NOMO-1 treated with dmso at 0.1 percent for 144 hours (cell line): Measurements from ENCODE around the gene SPANXN5.
"Not testable (repeated sequence)": the region's sequence is repeated elsewhere in the genome, so short reads cannot be mapped to it uniquely, and the experiment has no call there.

Experiments used
- DNase-seq: peaks from one replicate; lab custom pipeline; 2025; ENCODE audit not compliant: unreplicated experiment; lab: John Stamatoyannopoulos, UW

The SPANXN5 gene, protein sequence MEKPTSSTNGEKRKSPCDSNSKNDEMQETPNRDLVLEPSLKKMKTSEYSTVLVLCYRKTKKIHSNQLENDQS

DNA sequence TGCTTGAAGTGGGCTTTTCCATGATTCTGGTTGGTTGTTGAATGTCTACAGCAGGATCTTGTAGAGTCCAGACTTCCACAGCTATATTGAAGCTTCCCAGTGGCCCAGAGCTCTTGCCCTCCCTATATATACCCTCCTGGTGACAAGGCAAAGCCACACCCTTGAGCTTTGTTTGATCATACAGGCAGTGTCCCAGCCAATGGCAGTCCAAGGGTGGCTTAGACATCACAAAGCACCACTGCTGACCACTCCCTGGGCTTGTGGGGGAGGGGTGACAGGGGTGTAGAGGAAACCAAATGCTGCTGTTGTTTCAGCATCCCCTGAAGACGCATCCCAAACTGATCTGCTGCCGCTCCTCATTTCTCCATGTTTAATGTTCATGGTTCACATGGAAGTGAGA is at the start of gene SPANXN5:
SPANXN5 (minus strand) TSS at position 101 of the 400 bp plus-strand sequence; CDS start at position 22, 79 bp downstream.
- DNase-seq, result not testable (repeated sequence)

DNA sequence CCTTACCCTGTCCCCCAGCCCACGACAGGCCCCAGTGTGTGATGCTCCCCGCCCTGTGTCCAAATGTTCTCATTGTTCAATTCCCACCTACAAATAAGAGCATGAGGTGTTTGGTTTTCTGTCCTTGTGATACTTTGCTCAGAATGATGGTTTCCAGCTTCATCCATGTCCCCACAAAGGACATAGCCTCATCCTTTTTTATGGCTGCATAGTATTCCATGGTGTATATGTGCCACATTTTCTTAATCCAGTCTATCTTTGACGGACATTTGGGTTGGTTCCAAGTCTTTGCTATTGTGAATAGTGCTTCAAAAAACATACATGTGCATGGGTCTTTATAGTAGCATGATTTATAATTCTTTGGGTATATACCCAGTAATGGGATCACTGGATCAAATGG is 46.4 kb upstream of the SPANXN5 start:
- DNase-seq, result not testable (repeated sequence)

DNA sequence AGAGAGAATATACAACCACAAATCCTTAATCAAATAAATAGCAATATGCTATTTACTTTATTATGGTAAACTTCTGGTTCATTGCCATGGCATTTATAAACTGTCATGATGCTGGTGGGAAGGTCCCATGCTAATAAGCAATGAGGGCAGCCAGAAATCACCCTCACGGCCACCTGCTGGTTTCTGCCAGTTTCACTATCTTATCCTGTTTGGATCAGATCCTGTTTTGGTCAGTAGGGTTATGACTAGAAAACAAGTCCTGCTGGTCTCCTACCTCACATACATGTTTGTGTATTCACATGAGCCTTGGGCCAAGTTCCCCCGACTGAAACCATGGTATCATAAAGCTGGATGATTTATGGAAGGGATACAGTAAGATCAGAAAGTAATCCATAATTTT is 41.9 kb upstream of the SPANXN5 start:
- DNase-seq, result no peak

DNA sequence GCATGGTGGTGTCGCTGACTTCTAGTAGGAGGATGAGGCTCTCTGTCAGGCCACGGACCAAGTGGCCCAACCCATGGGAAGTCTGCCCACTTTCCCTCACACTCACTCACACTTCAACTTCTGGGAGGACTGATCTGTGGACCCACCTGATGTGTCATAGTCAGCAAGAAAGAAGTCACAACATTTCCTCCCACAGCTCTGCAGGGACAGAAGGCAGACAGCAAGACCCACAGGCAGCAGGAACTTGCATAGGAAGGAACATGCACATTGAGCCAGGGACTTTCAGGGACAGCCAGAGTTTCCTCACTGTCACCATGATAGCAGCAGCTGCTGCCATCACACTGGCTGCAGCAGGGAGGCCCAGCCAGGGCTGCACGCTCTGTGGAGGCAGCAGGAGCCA is 33.3 kb upstream of the SPANXN5 start:
- no peak for DNase-seq

DNA sequence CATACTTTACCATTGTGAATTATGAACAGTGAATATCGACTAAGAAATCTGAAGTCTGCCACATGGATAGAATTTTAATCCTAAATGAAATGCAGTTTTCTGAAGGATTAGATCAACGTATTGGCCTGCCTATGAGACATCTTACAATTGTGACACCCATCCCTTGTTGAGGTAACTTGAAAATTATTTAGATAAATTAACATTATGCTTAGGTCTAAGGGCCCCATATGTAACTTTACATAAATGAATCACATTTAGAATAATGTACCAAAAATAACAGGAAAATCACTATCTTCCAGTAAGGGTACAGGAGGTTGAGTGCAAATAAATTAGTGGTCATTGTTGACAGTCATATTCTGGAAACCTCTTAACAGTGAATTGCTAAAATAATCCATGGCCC is 27.4 kb upstream of the SPANXN5 start:
- no peak for DNase-seq

DNA sequence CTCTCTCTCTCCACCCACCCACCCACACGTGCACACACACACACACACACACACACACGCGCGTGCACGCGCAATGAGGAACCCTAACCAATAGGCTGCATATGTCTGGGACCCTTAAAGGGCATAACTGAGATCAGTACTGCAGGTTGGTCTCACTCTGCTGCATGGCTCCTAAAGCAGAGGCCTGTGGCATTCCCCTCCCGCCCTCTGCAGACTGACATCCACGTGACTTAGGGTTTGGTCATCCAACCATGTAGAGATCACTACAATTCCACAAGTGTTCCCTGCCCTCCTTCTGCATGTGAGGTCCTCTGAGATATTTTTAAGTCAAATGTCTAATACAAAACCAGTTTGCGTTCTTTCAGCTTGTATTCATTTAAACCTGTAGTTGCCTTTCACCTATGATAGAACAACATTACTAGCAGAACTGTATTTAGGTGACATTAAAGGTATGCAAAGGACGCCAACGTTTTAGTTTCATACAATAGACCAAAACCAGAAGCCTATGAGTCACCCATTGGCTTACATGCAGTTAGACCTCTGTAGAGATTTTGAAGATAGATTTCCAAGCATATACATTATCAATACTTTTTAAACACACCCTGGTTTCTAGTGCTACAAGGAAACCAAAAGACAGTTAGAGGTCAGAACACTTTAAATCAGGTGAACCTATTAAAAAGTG is 24.0 kb upstream of the SPANXN5 start:
- no peak for DNase-seq

DNA sequence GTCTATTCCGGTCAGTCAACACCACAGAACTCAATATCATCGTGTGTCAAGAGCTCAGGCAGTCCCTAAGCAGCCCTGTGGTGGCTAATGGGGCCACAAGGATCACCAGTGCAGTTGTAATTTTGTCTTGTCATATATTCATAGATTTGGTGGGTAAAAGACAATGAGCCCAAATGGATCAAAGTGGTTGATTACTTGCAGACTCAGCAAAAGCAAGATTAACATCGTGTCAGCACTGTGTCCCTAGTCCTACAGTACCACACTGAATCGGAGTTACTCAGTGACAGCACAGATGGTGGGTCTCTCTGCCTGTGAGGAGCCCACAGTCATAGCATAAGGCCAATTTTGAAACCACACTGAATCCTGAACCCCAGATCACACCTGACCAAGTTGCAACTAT is 22.6 kb upstream of the SPANXN5 start:
- no peak for DNase-seq

DNA sequence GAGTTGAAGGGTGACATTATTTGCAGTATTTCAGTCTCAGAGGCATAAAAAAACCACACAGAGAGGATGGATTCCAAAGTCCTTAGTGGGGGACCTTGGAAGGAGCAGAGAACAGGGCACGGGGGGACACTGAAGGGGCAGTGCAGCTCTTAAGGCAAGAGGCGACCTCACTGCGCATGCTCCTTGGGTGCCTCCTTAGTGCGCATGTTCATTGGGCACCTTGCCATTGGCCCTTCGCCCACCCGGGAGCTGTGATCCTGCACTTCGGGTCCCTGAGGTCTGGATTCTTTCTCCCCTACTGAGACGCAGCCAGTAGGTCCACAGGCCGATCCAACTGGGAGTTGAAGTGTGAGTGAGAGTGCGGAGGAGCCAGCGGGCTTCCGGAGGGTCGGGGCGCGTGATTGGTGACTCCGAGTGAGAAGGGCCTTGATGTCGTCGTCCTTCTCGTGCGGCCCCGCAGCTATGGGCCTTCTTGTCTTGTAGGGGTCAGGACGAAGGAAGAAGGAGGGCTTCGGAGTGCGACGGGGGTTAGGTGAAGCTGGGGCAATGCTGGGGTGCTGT is 13.9 kb upstream of the SPANXN5 start, which contains the start of gene XAGE5:
XAGE5 (plus strand) TSS at position 223 of the 561 bp plus-strand sequence. CDS start 1,280 bp downstream, outside the sequence.
- no peak for DNase-seq

DNA sequence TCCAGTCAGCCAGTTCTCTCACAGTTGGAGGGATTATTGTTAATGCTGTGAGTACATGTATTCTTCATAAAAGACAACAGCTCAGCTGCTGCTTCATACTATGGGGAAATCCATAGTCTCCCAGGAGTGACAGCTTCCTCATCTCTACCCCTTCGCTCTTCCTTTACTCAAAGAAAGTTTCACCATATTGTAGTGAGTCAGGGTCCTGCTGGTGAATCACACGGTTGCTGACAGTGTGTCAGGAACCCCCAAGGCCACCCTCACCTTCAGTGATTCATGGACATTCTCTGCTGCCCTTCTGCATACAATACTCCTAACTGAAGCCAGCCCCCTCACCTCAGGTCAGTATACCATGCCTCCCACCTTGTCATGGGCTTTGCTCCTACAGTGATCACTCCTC is 7.6 kb upstream of the SPANXN5 start:
- DNase-seq, result not testable (repeated sequence)

DNA sequence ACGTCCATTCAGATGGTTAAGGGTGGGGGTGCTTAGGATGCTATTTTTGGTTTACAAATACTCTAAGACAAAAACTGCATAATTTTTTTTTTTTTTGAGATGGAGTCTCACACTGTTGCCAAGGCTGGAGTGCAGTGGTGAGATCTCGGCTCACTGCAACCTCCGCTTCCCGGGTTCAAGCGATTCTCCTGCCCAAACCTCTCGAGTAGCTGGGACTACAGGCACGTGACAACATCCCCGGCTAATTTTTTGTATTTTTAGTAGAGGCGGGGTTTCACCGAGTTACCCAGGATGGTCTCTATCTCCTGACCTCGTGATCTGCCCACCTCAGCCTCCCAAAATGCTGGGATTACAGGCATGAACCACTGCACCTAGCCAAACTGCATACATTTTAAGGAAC is 23.7 kb downstream of the SPANXN5 start:
- DNase-seq, result not testable (repeated sequence)

DNA sequence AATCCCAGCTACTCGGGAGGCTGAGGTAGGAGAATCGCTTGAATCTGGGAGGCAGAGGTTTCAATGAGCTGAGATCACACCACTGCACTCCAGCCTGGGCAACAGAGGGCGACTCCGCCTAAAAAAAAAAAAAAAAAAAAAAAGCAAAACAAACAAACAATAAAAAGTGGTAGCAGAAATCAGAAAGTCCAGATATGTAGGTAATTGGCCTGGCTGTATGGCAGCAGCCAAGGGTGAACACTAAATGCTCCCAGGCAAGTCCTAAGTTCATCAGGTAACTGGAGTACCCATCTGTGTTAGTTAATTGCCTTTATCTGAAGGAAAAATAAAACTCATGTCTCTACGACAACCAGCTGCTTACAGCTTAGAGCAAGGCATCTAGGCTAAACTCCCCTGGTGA is 31.2 kb downstream of the SPANXN5 start:
- not testable (repeated sequence) for DNase-seq

DNA sequence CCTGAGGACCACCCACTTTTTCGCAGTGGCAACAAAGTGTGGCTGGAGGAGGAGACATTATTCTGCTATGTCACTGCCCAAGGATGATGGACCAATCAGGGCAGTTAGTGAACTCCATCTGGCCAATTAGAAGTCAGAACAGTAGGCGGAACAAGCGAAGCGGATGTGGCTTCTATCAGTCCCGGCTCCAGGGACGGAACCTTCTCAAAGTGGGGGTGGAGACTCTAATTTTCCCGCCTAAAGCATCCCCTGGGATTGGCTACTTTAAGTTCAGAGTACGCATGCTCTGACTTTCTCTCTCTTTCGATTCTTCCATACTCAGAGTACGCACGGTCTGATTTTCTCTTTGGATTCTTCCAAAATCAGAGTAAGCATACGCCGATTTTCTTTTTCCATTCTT is 46.3 kb downstream of the SPANXN5 start, which contains the start of gene SSX2B:
SSX2B (plus strand) TSS at position 301 of the 400 bp plus-strand sequence. CDS start 1,429 bp downstream, outside the sequence.
- not testable (repeated sequence) for DNase-seq
